ENCODE results near the gene ARSB.
A peak's percentile ranks its signal among the peaks of the same experiment; 100 is the strongest.
"Not testable (repeated sequence)": the region's sequence is repeated elsewhere in the genome, so short reads cannot be mapped to it uniquely, and the experiment has no call there.

ARSB gene

GRCh38 chr5:78929833-78930232 lies 55.3 kb downstream of the ARSB start:
- no peak for DNase-seq

- no peak for DNase-seq
Measured at GRCh38 chr5:78927657-78928282, 57.3 kb downstream of the ARSB start.

- no peak for DNase-seq
Measured at GRCh38 chr5:78926252-78926651, 58.9 kb downstream of the ARSB start.

GRCh38 chr5:78925129-78925876 lies 59.8 kb downstream of the ARSB start:
- DNase-seq = no peak

- no peak for DNase-seq
Measured at GRCh38 chr5:78923622-78923970, 61.5 kb downstream of the ARSB start.

- peak; percentile 5 for DNase-seq
Measured at GRCh38 chr5:78922879-78923621, 62.1 kb downstream of the ARSB start.

GRCh38 chr5:78920604-78921003 lies 64.5 kb downstream of the ARSB start:
- no peak for DNase-seq

- DNase-seq = no peak
Measured at GRCh38 chr5:78919796-78920195, 65.3 kb downstream of the ARSB start.

- no peak for DNase-seq
Measured at GRCh38 chr5:78916044-78916443, 69.1 kb downstream of the ARSB start.

GRCh38 chr5:78915170-78915569 lies 69.9 kb downstream of the ARSB start:
- DNase-seq = no peak

GRCh38 chr5:78912811-78913210 lies 72.3 kb downstream of the ARSB start:
- DNase-seq = no peak

- DNase-seq = no peak
Measured at GRCh38 chr5:78912085-78912771, 72.9 kb downstream of the ARSB start.

GRCh38 chr5:78909224-78909983 lies 75.7 kb downstream of the ARSB start:
- DNase-seq = not testable (repeated sequence)

- no peak for DNase-seq
Measured at GRCh38 chr5:78908173-78909061, 76.7 kb downstream of the ARSB start.

- no peak for DNase-seq
Measured at GRCh38 chr5:78907255-78907891, 77.7 kb downstream of the ARSB start.

GRCh38 chr5:78905084-78905938 lies 79.8 kb downstream of the ARSB start:
- no peak for DNase-seq

GRCh38 chr5:78903861-78904260 lies 81.2 kb downstream of the ARSB start:
- no peak for DNase-seq

- no peak for DNase-seq
Measured at GRCh38 chr5:78903353-78903752, 81.8 kb downstream of the ARSB start.

GRCh38 chr5:78899922-78900362 lies 85.2 kb downstream of the ARSB start:
- DNase-seq = peak; percentile 9

GRCh38 chr5:78896132-78896531 lies 89.0 kb downstream of the ARSB start:
- DNase-seq = no peak

Data from stimulated activated CD4-positive, alpha-beta T cell treated with anti-CD3 and anti-CD28 coated beads, Interleukin-1b, Interleukin-23, amount 100 ng/mL, for 48 hours (primary cell).